Stimulated activated CD8-positive, alpha-beta memory T cell treated with anti-CD3 and anti-CD28 coated beads, Interleukin-7, amount 100 ng/mL, for 1 hour (primary cell): ENCODE data around the gene VPS8.
"Not testable (repeated sequence)": the region's sequence is repeated elsewhere in the genome, so short reads cannot be mapped to it uniquely, and the experiment has no call there.

Experiments
- DNase-seq, 2 donors: peaks; one replicate each; pipeline ENCODE4 v3.0.0-alpha.2; 2020; ENCODE audit warnings: low read depth in 2 of 2

The VPS8 gene

GRCh38 chr3:184981071-184981470 lies 169.1 kb downstream of the VPS8 start:
- no peak for DNase-seq

GRCh38 chr3:184982076-184982475 lies 170.1 kb downstream of the VPS8 start:
- DNase-seq = no peak

- no peak for DNase-seq
Observed at GRCh38 chr3:184985586-184985985, 173.6 kb downstream of the VPS8 start.

GRCh38 chr3:184986366-184986889 lies 174.5 kb downstream of the VPS8 start:
- no peak for DNase-seq

GRCh38 chr3:184993394-184993793 lies 181.4 kb downstream of the VPS8 start:
- no peak for DNase-seq

GRCh38 chr3:185003876-185004275 lies 191.9 kb downstream of the VPS8 start:
- DNase-seq = not testable (repeated sequence)

GRCh38 chr3:185009650-185010049 lies 197.7 kb downstream of the VPS8 start:
- no peak for DNase-seq

- DNase-seq = not testable (repeated sequence)
Observed at GRCh38 chr3:185017584-185017983, 205.6 kb downstream of the VPS8 start.

GRCh38 chr3:185017996-185018395 lies 206.0 kb downstream of the VPS8 start:
- DNase-seq = not testable (repeated sequence)

GRCh38 chr3:185021256-185021655 lies 209.3 kb downstream of the VPS8 start:
- DNase-seq = no peak

- DNase-seq = no peak
Observed at GRCh38 chr3:185024406-185024805, 212.4 kb downstream of the VPS8 start.

- no peak for DNase-seq
Observed at GRCh38 chr3:185024966-185025365, 213.0 kb downstream of the VPS8 start.

GRCh38 chr3:185028121-185028520 lies 216.2 kb downstream of the VPS8 start:
- DNase-seq = no peak

- no peak for DNase-seq
Observed at GRCh38 chr3:185029086-185029485, 217.1 kb downstream of the VPS8 start.

- no peak for DNase-seq
Observed at GRCh38 chr3:185030399-185030798, 218.4 kb downstream of the VPS8 start.

- DNase-seq = no peak
Observed at GRCh38 chr3:185030951-185031350, 219.0 kb downstream of the VPS8 start.

- DNase-seq = no peak
Observed at GRCh38 chr3:185037801-185038200, 225.8 kb downstream of the VPS8 start.

GRCh38 chr3:185040425-185040824 lies 228.5 kb downstream of the VPS8 start:
- no peak for DNase-seq

- DNase-seq = no peak
Observed at GRCh38 chr3:185041540-185041939, 229.6 kb downstream of the VPS8 start.

- DNase-seq = no peak
Observed at GRCh38 chr3:185042312-185043050, 230.5 kb downstream of the VPS8 start.

- DNase-seq = no peak
Observed at GRCh38 chr3:185046164-185046515, 234.2 kb downstream of the VPS8 start.

- DNase-seq = no peak
Observed at GRCh38 chr3:185046603-185047002, 234.6 kb downstream of the VPS8 start.

- no peak for DNase-seq
Observed at GRCh38 chr3:185049710-185050109, 237.7 kb downstream of the VPS8 start.

GRCh38 chr3:185051801-185052200 lies 239.8 kb downstream of the VPS8 start:
- DNase-seq = no peak
